Keratinocyte (primary cell): Measurements from ENCODE around the gene PEX16. TPM values are rescaled to one million over a fixed set of nuclear protein-coding genes. Genes with fewer than 3 reads are reported as not detected.

ENCODE experiments used
- DNase-seq: peaks from one replicate; pipeline ENCODE4 v3.0.0-alpha.2; 2011; ENCODE audit warnings: low read depth, missing footprints, low spot score
- FAIRE-seq: peaks from 2 replicates; lab custom pipeline; 2011; peaks lifted over from hg19 to GRCh38; lab: Jason Lieb, UNC
- H2AFZ ChIP-seq: 2 replicates; pipeline ENCODE4 v1.6.0; 2012; ENCODE audit warnings: low read length, control low read depth, inconsistent platforms; ENCODE audit not compliant: control insufficient read depth
- H3K27ac ChIP-seq: 2 replicates; pipeline ENCODE4 v1.5.1; 2011; ENCODE audit warnings: low read length; ENCODE audit not compliant: control insufficient read depth, insufficient read depth
- H3K27me3 ChIP-seq: 3 replicates; pipeline ENCODE4 v1.6.0; 2011; ENCODE audit warnings: low read length; ENCODE audit not compliant: control insufficient read depth, insufficient read depth; ENCODE audit errors: extremely low read depth
- H3K36me3 ChIP-seq, 2 experiments: 2 replicates in 1 of 2; 3 replicates in 1 of 2; pipeline ENCODE4 v1.5.1; 2011; ENCODE audit warnings: low read length in 2 of 2, mild to moderate bottlenecking in 1 of 2; ENCODE audit not compliant: control insufficient read depth in 2 of 2, insufficient read depth in 2 of 2; ENCODE audit errors: extremely low read depth in 1 of 2
- H3K4me1 ChIP-seq: 3 replicates; pipeline ENCODE4 v1.5.1; 2011; ENCODE audit warnings: low read length; ENCODE audit not compliant: control insufficient read depth, insufficient read depth; ENCODE audit errors: extremely low read depth
- H3K4me2 ChIP-seq: 3 replicates; pipeline ENCODE4 v1.6.0; 2011; ENCODE audit warnings: low read depth, low read length; ENCODE audit not compliant: control insufficient read depth, insufficient read depth; ENCODE audit errors: extremely low read depth
- H3K4me3 ChIP-seq, 3 experiments: fragments of 200-600 bp in 1 of 3; sonication (generic) in 1 of 3; 2 replicates in 2 of 3; 3 replicates in 1 of 3; pipeline ENCODE4 v1.5.1; 2011 to 2016; ENCODE audit warnings: low read length in 3 of 3, mild to moderate bottlenecking in 3 of 3, control low read depth in 2 of 3, inconsistent platforms in 1 of 3, low read depth in 1 of 3, mixed read lengths in 1 of 3, mixed run types in 1 of 3, moderate library complexity in 1 of 3; ENCODE audit not compliant: control insufficient read depth in 2 of 3, insufficient read depth in 2 of 3; ENCODE audit errors: extremely low read depth in 1 of 3
- H3K79me2 ChIP-seq: 2 replicates; pipeline ENCODE4 v1.6.0; 2012; ENCODE audit warnings: low read length; ENCODE audit not compliant: control insufficient read depth, insufficient read depth
- H3K9ac ChIP-seq: 3 replicates; pipeline ENCODE4 v1.6.0; 2011; ENCODE audit warnings: low read length; ENCODE audit not compliant: control insufficient read depth, insufficient read depth; ENCODE audit errors: extremely low read depth
- H3K9me1 ChIP-seq: 3 replicates; pipeline ENCODE4 v1.6.0; 2011; ENCODE audit warnings: low read length; ENCODE audit not compliant: control insufficient read depth, insufficient read depth; ENCODE audit errors: extremely low read depth
- H3K9me3 ChIP-seq: 2 replicates; pipeline ENCODE4 v1.5.1; 2012; ENCODE audit warnings: low read depth, low read length; ENCODE audit not compliant: control insufficient read depth
- H4K20me1 ChIP-seq: 3 replicates; pipeline ENCODE4 v1.6.0; 2011; ENCODE audit warnings: low read length; ENCODE audit not compliant: control insufficient read depth, insufficient read depth; ENCODE audit errors: extremely low read depth
- EZH2 ChIP-seq: IDR thresholded peaks from one replicate; pipeline ENCODE4 v1.6.1; 2012; ENCODE audit warnings: inconsistent platforms, mild to moderate bottlenecking, low read length, moderate library complexity
- dilution Hi-C: fragments of 300-500 bp; cut with MboI; formaldehyde crosslinking; loops from one replicate; pipeline ENCODE4 v1.7.0; 2020; ENCODE audit warnings: low sequenced_read_pairs; ENCODE audit not compliant: extremely low pct_ligation_motif_present
- polyA plus RNA-seq, 5 experiments: library from polyadenylated mRNA; depleted of rRNA in 3 of 5; stranded (reverse) in 3 of 5; stranded (forward) in 1 of 5; unstranded in 1 of 5; fragments of >200 nt; gene quantifications; 1 replicate in 1 of 5; 2 replicates in 3 of 5; 3 replicates in 1 of 5; pipeline versions ENCODE4 v1.2.1 to v1.2.3, GENCODE V29; 2011 to 2012; ENCODE audit warnings: missing spikeins in 2 of 5, low read depth in 1 of 5, low replicate concordance in 1 of 5
- TF ChIP-seq, protein P1 (sequence below), 3 experiments: IDR thresholded peaks in 1 of 3; conservative IDR thresholded peaks in 1 of 3; optimal IDR thresholded peaks in 1 of 3; 2 replicates in 2 of 3; 3 replicates in 1 of 3; pipeline versions ENCODE3 to v1.5.1; 2011; ENCODE audit warnings: low read length in 3 of 3, mild to moderate bottlenecking in 3 of 3, moderate library complexity in 2 of 3, control low read depth in 1 of 3, inconsistent platforms in 1 of 3; ENCODE audit not compliant: insufficient read depth in 2 of 3; ENCODE audit errors: extremely low read depth in 1 of 3

PEX16 gene
- polyA plus RNA-seq, 1 donor (not counting 4 experiments of a cell fraction or from before 2014, with no cell fraction given), result 16.7 TPM

GRCh38 chr11:45926001-45926401 lies 8.3 kb upstream of the PEX16 start:
- H3K4me1 ChIP-seq, result peaks cover 39% of the 10 kb centered on the region
- H3K27ac ChIP-seq, result no peak overlapping the region
- H3K79me2 ChIP-seq, result peaks cover 10% of the 10 kb centered on the region
- no peak for FAIRE-seq
- dilution Hi-C loops, result no loop called here
- no peak overlapping the region for H3K4me3 ChIP-seq
- no peaks in the 10 kb centered on the region for H3K27me3 ChIP-seq
- TF ChIP-seq, protein P1, sequence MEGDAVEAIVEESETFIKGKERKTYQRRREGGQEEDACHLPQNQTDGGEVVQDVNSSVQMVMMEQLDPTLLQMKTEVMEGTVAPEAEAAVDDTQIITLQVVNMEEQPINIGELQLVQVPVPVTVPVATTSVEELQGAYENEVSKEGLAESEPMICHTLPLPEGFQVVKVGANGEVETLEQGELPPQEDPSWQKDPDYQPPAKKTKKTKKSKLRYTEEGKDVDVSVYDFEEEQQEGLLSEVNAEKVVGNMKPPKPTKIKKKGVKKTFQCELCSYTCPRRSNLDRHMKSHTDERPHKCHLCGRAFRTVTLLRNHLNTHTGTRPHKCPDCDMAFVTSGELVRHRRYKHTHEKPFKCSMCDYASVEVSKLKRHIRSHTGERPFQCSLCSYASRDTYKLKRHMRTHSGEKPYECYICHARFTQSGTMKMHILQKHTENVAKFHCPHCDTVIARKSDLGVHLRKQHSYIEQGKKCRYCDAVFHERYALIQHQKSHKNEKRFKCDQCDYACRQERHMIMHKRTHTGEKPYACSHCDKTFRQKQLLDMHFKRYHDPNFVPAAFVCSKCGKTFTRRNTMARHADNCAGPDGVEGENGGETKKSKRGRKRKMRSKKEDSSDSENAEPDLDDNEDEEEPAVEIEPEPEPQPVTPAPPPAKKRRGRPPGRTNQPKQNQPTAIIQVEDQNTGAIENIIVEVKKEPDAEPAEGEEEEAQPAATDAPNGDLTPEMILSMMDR (optimal IDR thresholded peaks at IDR 0.05 in 1 of 3, IDR thresholded peaks at IDR 0.05 in 1 of 3, conservative IDR thresholded peaks at IDR 0.05 in 1 of 3; ENCODE audit: extremely low read depth in 1 of 3, insufficient read depth in 2 of 3, low read length in 3 of 3), result no peak
- TF ChIP-seq EZH2, result no peak
- H3K4me2 ChIP-seq, result no peak overlapping the region
- H3K9me3 ChIP-seq, result no peaks in the 10 kb centered on the region
- DNase-seq, result no peak
- H3K36me3 ChIP-seq, result peaks cover 0 to 11% of the 10 kb centered on the region in 2 experiments
- H2AFZ ChIP-seq, result no peak overlapping the region
- H3K9ac ChIP-seq, result no peak overlapping the region
- H3K9me1 ChIP-seq, result peaks cover 4% of the 10 kb centered on the region
- no peaks in the 10 kb centered on the region for H4K20me1 ChIP-seq

DNA sequence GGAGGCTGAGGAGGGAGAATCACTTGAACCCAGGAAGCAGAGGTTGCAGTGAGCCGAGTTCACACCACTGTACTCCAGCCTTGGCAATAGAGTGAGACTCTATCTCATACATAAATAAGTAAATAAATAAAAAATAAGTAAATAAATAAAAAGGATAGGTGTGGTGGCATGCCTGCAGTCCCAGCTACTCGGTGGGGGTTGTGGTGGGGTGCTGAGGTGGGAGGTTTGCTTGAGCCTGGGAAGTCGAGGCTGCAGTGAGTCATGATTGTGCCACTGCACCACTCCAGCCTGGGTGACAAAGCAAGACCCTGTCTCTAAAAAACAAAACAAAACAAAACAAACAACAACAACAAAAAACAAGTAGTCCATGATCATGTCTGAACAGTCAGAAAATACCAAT lies 7.9 kb upstream of the PEX16 start:
- peaks cover 35% of the 10 kb centered on the region for H3K4me1 ChIP-seq
- H3K79me2 ChIP-seq, result peaks cover 10% of the 10 kb centered on the region
- no peak for DNase-seq
- FAIRE-seq, result no peak
- peaks cover 0 to 11% of the 10 kb centered on the region in 2 experiments for H3K36me3 ChIP-seq
- no peak overlapping the region for H3K27ac ChIP-seq
- TF ChIP-seq, protein P1 (optimal IDR thresholded peaks at IDR 0.05 in 1 of 3, IDR thresholded peaks at IDR 0.05 in 1 of 3, conservative IDR thresholded peaks at IDR 0.05 in 1 of 3; ENCODE audit: extremely low read depth in 1 of 3, insufficient read depth in 2 of 3, low read length in 3 of 3), result no peak
- TF ChIP-seq EZH2, result no peak
- H2AFZ ChIP-seq, result no peak overlapping the region
- no peak overlapping the region for H3K4me2 ChIP-seq
- H3K9ac ChIP-seq, result no peak overlapping the region
- no peaks in the 10 kb centered on the region for H3K9me3 ChIP-seq
- H3K9me1 ChIP-seq, result peaks cover 5% of the 10 kb centered on the region
- no peaks in the 10 kb centered on the region for H4K20me1 ChIP-seq
- dilution Hi-C loops, result no loop called here
- H3K27me3 ChIP-seq, result no peaks in the 10 kb centered on the region
- H3K4me3 ChIP-seq, result no peak overlapping the region
